Left colon (tissue), 2 donors: ENCODE measurements around the gene NAGK. TPM values are rescaled to one million over a fixed set of nuclear protein-coding genes. Genes with fewer than 3 reads are reported as not detected.
A peak's percentile ranks its signal among the peaks of the same experiment; 100 is the strongest.
"Not testable (repeated sequence)": the region's sequence is repeated elsewhere in the genome, so short reads cannot be mapped to it uniquely, and the experiment has no call there.

Source experiments
- ATAC-seq: fragments of 200-7000 bp; cut with Tn5 transposase; one replicate; pipeline ENCODE4 v1.9.1; 2020; ENCODE audit warnings: mild to moderate bottlenecking, moderate library complexity
- DNase-seq, 2 donors: peaks; one replicate each; pipeline ENCODE4 v3.0.0-alpha.2; 2020
- intact Hi-C, 2 donors: fragments of 100-400 bp; cut with DNase I in 1 of 2; cut with micrococcal nuclease in 1 of 2; formaldehyde crosslinking; loops; one replicate each; pipeline versions ENCODE4 v1.11.2 to v1.14.0; 2022; cut with DNase I, micrococcal nuclease
- long read RNA-seq: library from polyadenylated mRNA; unstranded; transcript quantifications from one replicate; pipeline ENCODE4 v2.0.0, GENCODE V29; 2021
- total RNA-seq, 2 donors: library from RNA; stranded (reverse); fragmentation: NEBNext Ultra II Directional; extraction: Animal tissue kit (Norgen Biotek cat#: 25700); gene quantifications; one replicate each; pipeline ENCODE4 v1.2.1, GENCODE V29; 2021
- donor health status: DM: no; HTN: no; CAD: no.
- donor health status: DM: yes; HTN: yes; CAD: no.

The NAGK gene
- total RNA-seq, result 10 to 100 TPM; 58.0 to 71.3 TPM
- long read RNA-seq, transcript NAGK-229 (10 exons, 1,801 nt), result major isoform, 39 of 46 reads
- long read RNA-seq, partial matches to known transcripts, result 1 of 46 reads
- long read RNA-seq, other reads (novel, unspliced or antisense), result 4 of 46 reads

GRCh38 chr2:71068218-71069035, at the start of gene NAGK:
Gene NAGK (plus strand): TSS chr2:71068648. CDS start chr2:71068684, 36 bp downstream.
- ATAC-seq, result peak; percentile 93
- DNase-seq, result peak; percentile 96 to 97
- intact Hi-C loops, result no loop called here

- DNase-seq, ATAC-seq, intact Hi-C loops: not testable (repeated sequence)
These were observed 48.5 kb upstream of the NAGK start for GRCh38 chr2:71019989-71020388.

- intact Hi-C loops, DNase-seq, ATAC-seq: not testable (repeated sequence)
These were observed 47.1 kb upstream of the NAGK start for GRCh38 chr2:71021394-71021793.

GRCh38 chr2:71023553-71024243, 44.8 kb upstream of the NAGK start:
- ATAC-seq, intact Hi-C loops: not testable (repeated sequence)
- peak; percentile 45 to 68 for DNase-seq

- intact Hi-C loops, DNase-seq, ATAC-seq: not testable (repeated sequence)
These were observed 32.2 kb upstream of the NAGK start for GRCh38 chr2:71036296-71036695.

- no peak for DNase-seq
- intact Hi-C loops, result no loop called here
- ATAC-seq, result no peak
These were observed 26.2 kb upstream of the NAGK start for GRCh38 chr2:71042287-71042686.

GRCh38 chr2:71043531-71044407, 24.7 kb upstream of the NAGK start:
- ATAC-seq (no peak), DNase-seq (no peak)
- intact Hi-C loops, result no loop called here

GRCh38 chr2:71045151-71045550, 23.3 kb upstream of the NAGK start:
- DNase-seq (no peak), ATAC-seq (no peak)
- intact Hi-C loops, result no loop called here

- intact Hi-C loops, result no loop called here
- no peak for DNase-seq
- no peak for ATAC-seq
These were observed 22.4 kb upstream of the NAGK start for GRCh38 chr2:71045865-71046548.

GRCh38 chr2:71048096-71048495, 20.4 kb upstream of the NAGK start:
- ATAC-seq (no peak), DNase-seq (no peak)
- intact Hi-C loops, result no loop called here

- DNase-seq, ATAC-seq, intact Hi-C loops: not testable (repeated sequence)
These were observed 18.6 kb upstream of the NAGK start for GRCh38 chr2:71049704-71050360.

GRCh38 chr2:71055206-71055740, 13.2 kb upstream of the NAGK start:
- intact Hi-C loops, DNase-seq, ATAC-seq: not testable (repeated sequence)

- intact Hi-C loops, result no loop called here
- DNase-seq (no peak), ATAC-seq (no peak)
These were observed 8.2 kb upstream of the NAGK start for GRCh38 chr2:71060211-71060610.

GRCh38 chr2:71060871-71061270, 7.6 kb upstream of the NAGK start:
- intact Hi-C loops, result no loop called here
- DNase-seq (no peak), ATAC-seq (no peak)

GRCh38 chr2:71063216-71063615, 5.2 kb upstream of the NAGK start:
- DNase-seq (no peak), ATAC-seq (no peak)
- intact Hi-C loops, result no loop called here

- DNase-seq (no peak), ATAC-seq (no peak)
- intact Hi-C loops, result no loop called here
These were observed 4.3 kb upstream of the NAGK start for GRCh38 chr2:71064110-71064611.
